CD14-positive monocyte (primary cell): ENCODE results near the gene GPRIN1. TPM values are rescaled to one million over a fixed set of nuclear protein-coding genes. Genes with fewer than 3 reads are reported as not detected.

Experiments used
- DNase-seq, 3 donors: peaks; one replicate each; pipeline ENCODE4 v3.0.0-alpha.2; 2011 to 2022
- H2AFZ ChIP-seq: 2 replicates; pipeline ENCODE4 v1.6.0; 2012; ENCODE audit warnings: mild to moderate bottlenecking, low read depth, low read length, inconsistent platforms; ENCODE audit not compliant: insufficient read depth, poor library complexity, severe bottlenecking
- H3K27ac ChIP-seq, 2 donors: 1 replicate in 1 of 2; 2 replicates in 1 of 2; pipeline ENCODE4 v1.5.1; 2012 to 2013; ENCODE audit warnings: low read length in 2 of 2, control low read depth in 1 of 2, inconsistent platforms in 1 of 2, low read depth in 1 of 2, mild to moderate bottlenecking in 1 of 2
- H3K27me3 ChIP-seq, 2 donors: one replicate each; pipeline versions ENCODE4 v1.6.0 to v1.6.1; 2011 to 2013; ENCODE audit warnings: low read length in 2 of 2; ENCODE audit not compliant: control insufficient read depth in 2 of 2, insufficient read depth in 2 of 2
- H3K36me3 ChIP-seq, 2 donors: replicated peaks in 1 of 2; 1 replicate in 1 of 2; 2 replicates in 1 of 2; pipeline versions ENCODE4 v1.5.1 to v1.6.1; 2012 to 2013; ENCODE audit warnings: low read length in 2 of 2, control low read depth in 1 of 2, inconsistent platforms in 1 of 2, mild to moderate bottlenecking in 1 of 2; ENCODE audit not compliant: insufficient read depth in 2 of 2, control insufficient read depth in 1 of 2
- H3K4me1 ChIP-seq, 2 donors: 1 replicate in 1 of 2; 2 replicates in 1 of 2; pipeline versions ENCODE4 v1.5.1 to v1.6.1; 2012 to 2013; ENCODE audit warnings: low read length in 2 of 2, control low read depth in 1 of 2, inconsistent platforms in 1 of 2, mild to moderate bottlenecking in 1 of 2, moderate library complexity in 1 of 2; ENCODE audit not compliant: insufficient read depth in 2 of 2, control insufficient read depth in 1 of 2
- H3K4me2 ChIP-seq: replicated peaks from 2 replicates; pipeline ENCODE3; 2012; ENCODE audit warnings: low read length, moderate library complexity, mild to moderate bottlenecking; ENCODE audit not compliant: poor library complexity, severe bottlenecking; ENCODE audit errors: extremely low read depth
- H3K4me3 ChIP-seq, 3 experiments: fragments of 200-600 bp in 1 of 3; sonication (generic) in 1 of 3; replicated peaks in 1 of 3; 1 replicate in 2 of 3; 2 replicates in 1 of 3; pipeline ENCODE4 v1.5.1; 2011 to 2013; ENCODE audit warnings: low read length in 3 of 3, mild to moderate bottlenecking in 3 of 3, control low read depth in 2 of 3, low read depth in 2 of 3, inconsistent platforms in 1 of 3, moderate library complexity in 1 of 3
- H3K79me2 ChIP-seq: 2 replicates; pipeline ENCODE4 v1.6.0; 2012; ENCODE audit warnings: mild to moderate bottlenecking, control low read depth, inconsistent platforms, low read length, moderate library complexity; ENCODE audit not compliant: insufficient read depth
- H3K9ac ChIP-seq: 2 replicates; pipeline ENCODE4 v1.6.0; 2017; ENCODE audit warnings: low read length, mild to moderate bottlenecking; ENCODE audit not compliant: insufficient read depth, poor library complexity, severe bottlenecking
- H3K9me3 ChIP-seq, 2 donors: replicated peaks in 1 of 2; 1 replicate in 1 of 2; 2 replicates in 1 of 2; pipeline versions ENCODE4 v1.5.1 to v1.6.1; 2012 to 2013; ENCODE audit warnings: low read length in 2 of 2, control low read depth in 1 of 2; ENCODE audit not compliant: control insufficient read depth in 1 of 2, insufficient read depth in 1 of 2
- H4K20me1 ChIP-seq: 2 replicates; pipeline ENCODE4 v1.6.0; 2012; ENCODE audit warnings: mild to moderate bottlenecking, low read length, control low read depth, moderate library complexity; ENCODE audit not compliant: insufficient read depth
- H3K27ac Mint-ChIP-seq, 7 donors: one replicate each; pipeline ENCODE4 v1.8.0; 2020; ENCODE audit warnings: mild to moderate bottlenecking in 7 of 7, mixed read lengths in 7 of 7, moderate library complexity in 6 of 7, inconsistent platforms in 2 of 7
- H3K27me3 Mint-ChIP-seq, 3 donors: one replicate each; pipeline ENCODE4 v1.8.0; 2021 to 2022; ENCODE audit warnings: low read depth in 3 of 3, mild to moderate bottlenecking in 3 of 3, mixed read lengths in 3 of 3, moderate library complexity in 3 of 3, inconsistent platforms in 1 of 3
- H3K36me3 Mint-ChIP-seq, 2 donors: one replicate each; pipeline ENCODE4 v1.8.0; 2020; ENCODE audit warnings: mixed read lengths in 2 of 2, inconsistent platforms in 1 of 2, mild to moderate bottlenecking in 1 of 2
- H3K4me1 Mint-ChIP-seq: one replicate; pipeline ENCODE4 v1.8.0; 2020; ENCODE audit warnings: mild to moderate bottlenecking, mixed read lengths
- H3K4me3 Mint-ChIP-seq, 2 donors: one replicate each; pipeline ENCODE4 v1.8.0; 2020; ENCODE audit warnings: mild to moderate bottlenecking in 2 of 2, mixed read lengths in 2 of 2, moderate library complexity in 1 of 2
- H3K9me3 Mint-ChIP-seq, 7 donors: one replicate each; pipeline ENCODE4 v1.8.0; 2020 to 2022; ENCODE audit warnings: mixed read lengths in 7 of 7, mild to moderate bottlenecking in 6 of 7, moderate library complexity in 6 of 7, inconsistent platforms in 2 of 7
- WGBS: methylation state at CpG from one replicate; pipeline ENCODE4 v1.1.5; 2013; ENCODE audit warnings: missing lambda C conversion rate; ENCODE audit not compliant: insufficient coverage; 5-methylcytosine and 5-hydroxymethylcytosine counted together
- intact Hi-C, 2 donors: fragments of 100-400 bp; cut with micrococcal nuclease; formaldehyde crosslinking; loops; one replicate each; pipeline versions ENCODE4 v1.15.0 to v1.15.1; 2023
- polyA plus RNA-seq, 3 donors: library from polyadenylated mRNA; depleted of rRNA in 1 of 3; unstranded in 2 of 3; stranded (reverse) in 1 of 3; fragments of 300-500 nt in 2 of 3; fragments of >200 nt in 1 of 3; fragmentation: Illumina TruSeq in 2 of 3; gene quantifications; 1 replicate in 2 of 3; 2 replicates in 1 of 3; pipeline ENCODE4 v1.2.3, GENCODE V29; 2012 to 2021
- TF ChIP-seq, protein P1 (sequence below): fragments of 200-600 bp; IDR thresholded peaks from one replicate; pipeline ENCODE4 v1.8.0; 2022; ENCODE audit warnings: antibody characterized with exemption, mild to moderate bottlenecking

Gene GPRIN1
- polyA plus RNA-seq, 3 donors: 0.05 to 0.30 (median 0.13) TPM

DNA sequence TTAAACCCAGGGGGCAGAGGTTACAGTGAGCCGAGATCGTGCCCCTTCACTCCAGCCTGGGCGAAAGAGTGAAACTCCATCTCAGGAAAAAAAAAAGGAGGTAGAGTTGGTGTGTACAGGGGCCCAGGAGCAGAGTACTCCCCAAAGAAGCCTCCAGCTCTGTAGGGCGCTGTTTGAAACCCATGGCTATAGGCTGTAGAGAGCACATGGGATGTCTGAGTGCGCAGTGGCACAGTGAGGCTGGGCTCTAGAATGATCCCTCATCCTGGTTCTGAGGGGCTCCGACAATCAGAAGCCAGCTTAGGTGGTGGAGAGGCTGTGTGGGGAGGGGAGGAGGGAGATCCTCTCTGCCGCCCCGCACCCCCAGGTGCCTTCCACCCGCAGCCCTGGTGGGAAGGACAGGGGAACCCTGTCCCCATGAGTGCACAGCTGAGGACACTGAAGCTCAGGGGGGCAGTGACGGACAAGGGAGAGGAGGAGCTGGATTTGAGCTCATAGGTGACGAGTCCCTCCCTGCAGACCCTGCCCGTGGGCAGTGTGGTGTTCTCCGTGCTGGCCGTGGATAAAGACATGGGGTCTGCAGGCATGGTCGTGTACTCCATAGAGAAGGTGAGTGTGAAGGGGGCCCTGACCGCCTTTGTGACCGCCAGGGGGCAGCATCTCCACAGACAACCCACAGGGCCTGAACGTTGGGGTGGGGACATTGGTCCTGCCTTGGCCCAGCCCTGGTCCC is 36.2 kb downstream of the GPRIN1 start:
- Mint-ChIP-seq H3K4me3 (no peak overlapping the region), H3K4me1 (peaks cover 5% of the 10 kb centered on the region), H3K27me3 (peaks cover 4 to 12% (median 12%) of the 10 kb centered on the region in 3 donors), H3K27ac (no peak overlapping the region), H3K36me3 (no peaks in the 10 kb centered on the region), H3K9me3 (peaks cover 0 to 2% (median 0%) of the 10 kb centered on the region in 7 donors)
- H3K4me1 ChIP-seq: no peaks in the 10 kb centered on the region
- H3K9ac ChIP-seq: no peak overlapping the region
- no peak overlapping the region for H3K27ac ChIP-seq
- intact Hi-C loops: loop anchor here (5.0 kb wide), 2 partner anchors 36 to 156 kb away; partner anchors contain the start of genes CLTB (in 1 of the 2) and RNF44 (in 1 of the 2)
- no peaks in the 10 kb centered on the region for H3K36me3 ChIP-seq
- H3K4me2 ChIP-seq: no peak overlapping the region
- H2AFZ ChIP-seq: no peak overlapping the region
- peak; percentile 48 to 62 (median 61) for DNase-seq
- WGBS: 36% methylated on average over 10 of the region's 18 CpGs
- no peaks in the 10 kb centered on the region for H3K79me2 ChIP-seq
- no peaks in the 10 kb centered on the region for H3K27me3 ChIP-seq
- TF ChIP-seq, protein P1, sequence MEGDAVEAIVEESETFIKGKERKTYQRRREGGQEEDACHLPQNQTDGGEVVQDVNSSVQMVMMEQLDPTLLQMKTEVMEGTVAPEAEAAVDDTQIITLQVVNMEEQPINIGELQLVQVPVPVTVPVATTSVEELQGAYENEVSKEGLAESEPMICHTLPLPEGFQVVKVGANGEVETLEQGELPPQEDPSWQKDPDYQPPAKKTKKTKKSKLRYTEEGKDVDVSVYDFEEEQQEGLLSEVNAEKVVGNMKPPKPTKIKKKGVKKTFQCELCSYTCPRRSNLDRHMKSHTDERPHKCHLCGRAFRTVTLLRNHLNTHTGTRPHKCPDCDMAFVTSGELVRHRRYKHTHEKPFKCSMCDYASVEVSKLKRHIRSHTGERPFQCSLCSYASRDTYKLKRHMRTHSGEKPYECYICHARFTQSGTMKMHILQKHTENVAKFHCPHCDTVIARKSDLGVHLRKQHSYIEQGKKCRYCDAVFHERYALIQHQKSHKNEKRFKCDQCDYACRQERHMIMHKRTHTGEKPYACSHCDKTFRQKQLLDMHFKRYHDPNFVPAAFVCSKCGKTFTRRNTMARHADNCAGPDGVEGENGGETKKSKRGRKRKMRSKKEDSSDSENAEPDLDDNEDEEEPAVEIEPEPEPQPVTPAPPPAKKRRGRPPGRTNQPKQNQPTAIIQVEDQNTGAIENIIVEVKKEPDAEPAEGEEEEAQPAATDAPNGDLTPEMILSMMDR: peak; percentile 95
- no peaks in the 10 kb centered on the region for H4K20me1 ChIP-seq
- H3K9me3 ChIP-seq: no peaks in the 10 kb centered on the region
- no peak overlapping the region for H3K4me3 ChIP-seq

DNA sequence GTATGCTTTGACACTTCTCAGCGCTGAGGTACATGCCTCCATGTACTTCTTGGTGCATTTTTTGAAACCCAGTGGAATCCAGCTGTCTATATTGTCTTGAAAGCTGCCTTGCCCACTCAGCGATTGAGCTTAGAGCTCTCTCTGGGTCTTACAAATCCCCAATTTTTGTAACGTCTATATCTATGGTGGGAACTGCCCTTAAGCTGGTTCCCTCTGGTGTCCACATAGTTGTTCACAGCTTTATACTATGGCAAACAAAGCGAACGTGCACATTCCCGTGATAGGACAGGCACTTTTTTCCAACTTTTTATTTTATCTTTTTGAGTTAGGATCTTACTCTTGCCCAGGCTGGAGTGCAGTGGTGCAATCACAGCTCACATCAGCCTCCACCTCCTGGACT is 39.9 kb downstream of the GPRIN1 start:
- WGBS: 61% methylated on average over 3 of the region's 6 CpGs
- peaks cover 0 to 3% of the 10 kb centered on the region in 2 donors for H3K9me3 ChIP-seq
- no peak overlapping the region for H3K4me2 ChIP-seq
- H2AFZ ChIP-seq: no peak overlapping the region
- no peak overlapping the region for H3K4me3 Mint-ChIP-seq
- H4K20me1 ChIP-seq: no peaks in the 10 kb centered on the region
- no peaks in the 10 kb centered on the region for H3K36me3 ChIP-seq
- intact Hi-C loops: loop anchor here (5.0 kb wide), 2 partner anchors 33 to 153 kb away; partner anchors contain the start of genes CLTB (in 1 of the 2) and RNF44 (in 1 of the 2)
- no peaks in the 10 kb centered on the region for H3K27me3 ChIP-seq
- H3K9me3 Mint-ChIP-seq: peaks cover 0 to 6% (median 2%) of the 10 kb centered on the region in 7 donors
- H3K9ac ChIP-seq: no peak overlapping the region
- H3K27ac Mint-ChIP-seq: no peak overlapping the region
- no peak for DNase-seq
- peaks cover 7 to 14% (median 12%) of the 10 kb centered on the region in 3 donors for H3K27me3 Mint-ChIP-seq
- no peak overlapping the region for H3K4me3 ChIP-seq
- TF ChIP-seq, protein P1: no peak
- no peaks in the 10 kb centered on the region for H3K79me2 ChIP-seq
- H3K4me1 Mint-ChIP-seq: peaks cover 5% of the 10 kb centered on the region
- no peaks in the 10 kb centered on the region for H3K4me1 ChIP-seq
- H3K27ac ChIP-seq: no peak overlapping the region
- H3K36me3 Mint-ChIP-seq: no peaks in the 10 kb centered on the region
